Measurements from ENCODE around the gene DMP1. TPM values are rescaled to one million over a fixed set of nuclear protein-coding genes. Genes with fewer than 3 reads are reported as not detected.
"Not testable (repeated sequence)": the region's sequence is repeated elsewhere in the genome, so short reads cannot be mapped to it uniquely, and the experiment has no call there.

DMP1 gene
- total RNA-seq, 1 donor: not detected

- no peaks in the 10 kb centered on the region for H3K36me3 ChIP-seq (ENCODE audit: insufficient read depth, low read length)
- H3K27ac ChIP-seq (ENCODE audit: low read depth, low read length): no peak overlapping the region
- no peaks in the 10 kb centered on the region for H3K27me3 ChIP-seq (ENCODE audit: insufficient read depth, low read length)
- H3K4me2 ChIP-seq (ENCODE audit: insufficient read depth, low read length): no peak overlapping the region
- peaks cover 5% of the 10 kb centered on the region for H3K4me1 ChIP-seq (ENCODE audit: insufficient read depth, low read length)
- H2AFZ ChIP-seq (ENCODE audit: low read length): peak overlapping the region; percentile 67
- TF ChIP-seq CTCF (IDR thresholded peaks at IDR 0.05; ENCODE audit: extremely low read depth, low read depth, low read length): no peak
- DNase-seq (ENCODE audit: insufficient read length, low spot score, missing footprints): no peak
- no peaks in the 10 kb centered on the region for H4K20me1 ChIP-seq (ENCODE audit: insufficient read depth, low read length)
- H3K4me3 ChIP-seq (ENCODE audit: insufficient read depth, low read length): no peak overlapping the region
- H3K79me2 ChIP-seq (ENCODE audit: insufficient read depth, low read length): no peaks in the 10 kb centered on the region
- no peaks in the 10 kb centered on the region for H3K9me3 ChIP-seq (ENCODE audit: low read depth, low read length)
These were observed 27.7 kb downstream of the DMP1 start for GRCh38 chr4:87677731-87678130.

- H3K4me3 ChIP-seq (ENCODE audit: insufficient read depth, low read length): no peak overlapping the region
- peaks cover 5% of the 10 kb centered on the region for H3K4me1 ChIP-seq (ENCODE audit: insufficient read depth, low read length)
- H3K27ac ChIP-seq (ENCODE audit: low read depth, low read length): no peak overlapping the region
- no peaks in the 10 kb centered on the region for H3K79me2 ChIP-seq (ENCODE audit: insufficient read depth, low read length)
- H3K36me3 ChIP-seq (ENCODE audit: insufficient read depth, low read length): no peaks in the 10 kb centered on the region
- DNase-seq (ENCODE audit: insufficient read length, low spot score, missing footprints): no peak
- H3K9me3 ChIP-seq (ENCODE audit: low read depth, low read length): no peaks in the 10 kb centered on the region
- no peaks in the 10 kb centered on the region for H3K27me3 ChIP-seq (ENCODE audit: insufficient read depth, low read length)
- H4K20me1 ChIP-seq (ENCODE audit: insufficient read depth, low read length): no peaks in the 10 kb centered on the region
- peak; percentile 81 for TF ChIP-seq CTCF (IDR thresholded peaks at IDR 0.05; ENCODE audit: extremely low read depth, low read depth, low read length)
- no peak overlapping the region for H2AFZ ChIP-seq (ENCODE audit: low read length)
- H3K4me2 ChIP-seq (ENCODE audit: insufficient read depth, low read length): peak overlapping the region; percentile 29
These were observed 29.5 kb downstream of the DMP1 start for GRCh38 chr4:87679449-87680169.

GRCh38 chr4:87680271-87680670 is 30.2 kb downstream of the DMP1 start:
- Histone ChIP-seq H3K4me2 (ENCODE audit: insufficient read depth, low read length) (no peak overlapping the region), H2AFZ (ENCODE audit: low read length) (no peak overlapping the region), H3K4me3 (ENCODE audit: insufficient read depth, low read length) (no peak overlapping the region), H3K27ac (ENCODE audit: low read depth, low read length) (no peak overlapping the region), H3K9me3 (ENCODE audit: low read depth, low read length) (no peaks in the 10 kb centered on the region), H3K79me2 (ENCODE audit: insufficient read depth, low read length) (no peaks in the 10 kb centered on the region), H3K27me3 (ENCODE audit: insufficient read depth, low read length) (no peaks in the 10 kb centered on the region), H3K36me3 (ENCODE audit: insufficient read depth, low read length) (no peaks in the 10 kb centered on the region), H3K4me1 (ENCODE audit: insufficient read depth, low read length) (peaks cover 5% of the 10 kb centered on the region), H4K20me1 (ENCODE audit: insufficient read depth, low read length) (no peaks in the 10 kb centered on the region)
- TF ChIP-seq CTCF (IDR thresholded peaks at IDR 0.05; ENCODE audit: extremely low read depth, low read depth, low read length): no peak
- no peak for DNase-seq (ENCODE audit: insufficient read length, low spot score, missing footprints)

GRCh38 chr4:87688316-87688715 is 38.2 kb downstream of the DMP1 start:
- Histone ChIP-seq H3K36me3 (ENCODE audit: insufficient read depth, low read length) (no peaks in the 10 kb centered on the region), H3K4me1 (ENCODE audit: insufficient read depth, low read length) (no peaks in the 10 kb centered on the region), H3K27me3 (ENCODE audit: insufficient read depth, low read length) (no peaks in the 10 kb centered on the region), H3K27ac (ENCODE audit: low read depth, low read length) (no peak overlapping the region), H4K20me1 (ENCODE audit: insufficient read depth, low read length) (no peaks in the 10 kb centered on the region), H3K9me3 (ENCODE audit: low read depth, low read length) (no peaks in the 10 kb centered on the region), H3K4me2 (ENCODE audit: insufficient read depth, low read length) (no peak overlapping the region), H2AFZ (ENCODE audit: low read length) (no peak overlapping the region), H3K4me3 (ENCODE audit: insufficient read depth, low read length) (no peak overlapping the region), H3K79me2 (ENCODE audit: insufficient read depth, low read length) (no peaks in the 10 kb centered on the region)
- TF ChIP-seq CTCF (IDR thresholded peaks at IDR 0.05; ENCODE audit: extremely low read depth, low read depth, low read length): no peak
- DNase-seq (ENCODE audit: insufficient read length, low spot score, missing footprints): no peak

- not testable (repeated sequence) for H3K4me3 ChIP-seq (ENCODE audit: insufficient read depth, low read length); H4K20me1 ChIP-seq (ENCODE audit: insufficient read depth, low read length); H3K4me2 ChIP-seq (ENCODE audit: insufficient read depth, low read length); H3K36me3 ChIP-seq (ENCODE audit: insufficient read depth, low read length); H3K79me2 ChIP-seq (ENCODE audit: insufficient read depth, low read length); H3K27me3 ChIP-seq (ENCODE audit: insufficient read depth, low read length); H3K9me3 ChIP-seq (ENCODE audit: low read depth, low read length); H2AFZ ChIP-seq (ENCODE audit: low read length); H3K27ac ChIP-seq (ENCODE audit: low read depth, low read length); H3K4me1 ChIP-seq (ENCODE audit: insufficient read depth, low read length); DNase-seq (ENCODE audit: insufficient read length, low spot score, missing footprints)
These were observed 40.9 kb downstream of the DMP1 start for GRCh38 chr4:87690947-87691346.

- not testable (repeated sequence) for H3K9me3 ChIP-seq (ENCODE audit: low read depth, low read length); H3K27ac ChIP-seq (ENCODE audit: low read depth, low read length); H3K4me1 ChIP-seq (ENCODE audit: insufficient read depth, low read length)
These were observed 42.0 kb downstream of the DMP1 start for GRCh38 chr4:87692060-87692459.

More at GRCh38 chr4:87692060-87692459, 42.0 kb downstream of the DMP1 start:
- H3K27me3 ChIP-seq (ENCODE audit: insufficient read depth, low read length); DNase-seq (ENCODE audit: insufficient read length, low spot score, missing footprints); H3K4me2 ChIP-seq (ENCODE audit: insufficient read depth, low read length); H3K79me2 ChIP-seq (ENCODE audit: insufficient read depth, low read length); H2AFZ ChIP-seq (ENCODE audit: low read length); H3K4me3 ChIP-seq (ENCODE audit: insufficient read depth, low read length); H3K36me3 ChIP-seq (ENCODE audit: insufficient read depth, low read length); H4K20me1 ChIP-seq (ENCODE audit: insufficient read depth, low read length): not testable (repeated sequence)
